Immature natural killer cell (primary cell): ENCODE results near the gene NEDD4L. TPM values are rescaled to one million over a fixed set of nuclear protein-coding genes. Genes with fewer than 3 reads are reported as not detected.

Source experiments
- DNase-seq, 3 donors: peaks; one replicate each; pipeline ENCODE4 v3.0.0; 2022; ENCODE audit warnings: mixed read lengths in 1 of 3
- H3K27ac Mint-ChIP-seq, 6 donors: one replicate each; pipeline ENCODE4 v1.8.0; 2020; ENCODE audit warnings: mixed read lengths in 6 of 6, mild to moderate bottlenecking in 5 of 6, inconsistent platforms in 4 of 6, moderate library complexity in 3 of 6
- H3K27me3 Mint-ChIP-seq, 3 donors: one replicate each; pipeline ENCODE4 v1.8.0; 2020 to 2021; ENCODE audit warnings: low read depth in 3 of 3, mild to moderate bottlenecking in 3 of 3, mixed read lengths in 3 of 3, moderate library complexity in 3 of 3, inconsistent platforms in 1 of 3
- H3K36me3 Mint-ChIP-seq, 3 donors: one replicate each; pipeline ENCODE4 v1.8.0; 2020; ENCODE audit warnings: mixed read lengths in 3 of 3, inconsistent platforms in 2 of 3, mild to moderate bottlenecking in 2 of 3
- H3K4me1 Mint-ChIP-seq, 2 donors: one replicate each; pipeline ENCODE4 v1.8.0; 2020; ENCODE audit warnings: inconsistent platforms in 2 of 2, mild to moderate bottlenecking in 2 of 2, mixed read lengths in 2 of 2, moderate library complexity in 1 of 2
- H3K4me3 Mint-ChIP-seq, 5 donors: one replicate each; pipeline ENCODE4 v1.8.0; 2020; ENCODE audit warnings: mild to moderate bottlenecking in 5 of 5, mixed read lengths in 5 of 5, inconsistent platforms in 3 of 5, moderate library complexity in 3 of 5
- H3K9me3 Mint-ChIP-seq, 6 donors: one replicate each; pipeline ENCODE4 v1.8.0; 2020; ENCODE audit warnings: mild to moderate bottlenecking in 6 of 6, mixed read lengths in 6 of 6, inconsistent platforms in 4 of 6, moderate library complexity in 3 of 6
- polyA plus RNA-seq, 3 donors: library from polyadenylated mRNA; unstranded; fragments of 300-500 nt; fragmentation: Illumina TruSeq; gene quantifications; one replicate each; pipeline ENCODE4 v1.2.3, GENCODE V29; 2021

The NEDD4L gene
- polyA plus RNA-seq, 3 donors from 2014 or later = 0.62 to 2.2 (median 2.0) TPM

DNA sequence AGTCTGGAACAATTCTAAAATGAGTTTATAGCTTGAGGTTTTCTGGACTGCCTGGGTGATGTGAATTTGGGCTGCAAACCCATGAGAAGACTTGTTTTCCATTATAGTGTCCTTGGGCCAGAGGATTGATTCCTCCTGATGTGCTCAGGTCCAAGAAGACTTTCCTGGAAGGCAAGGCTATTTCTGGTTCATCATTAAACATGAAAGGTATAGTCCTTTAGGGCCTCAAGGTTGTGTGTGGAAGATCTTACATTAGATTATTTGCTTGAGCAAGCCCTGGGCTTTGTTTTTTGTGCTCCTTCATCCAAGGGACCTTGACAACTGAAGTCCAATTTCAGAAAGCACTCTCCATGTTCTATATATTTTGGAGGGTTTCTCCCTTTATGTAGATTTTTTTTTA lies 26.8 kb upstream of the NEDD4L start:
- Mint-ChIP-seq H3K27ac (no peak overlapping the region), H3K9me3 (peaks cover 0 to 7% (median under 1%) of the 10 kb centered on the region in 6 donors), H3K4me1 (no peaks in the 10 kb centered on the region), H3K27me3 (peaks cover 0 to 6% (median 4%) of the 10 kb centered on the region in 3 donors), H3K36me3 (no peaks in the 10 kb centered on the region), H3K4me3 (no peak overlapping the region)
- no peak for DNase-seq

DNA sequence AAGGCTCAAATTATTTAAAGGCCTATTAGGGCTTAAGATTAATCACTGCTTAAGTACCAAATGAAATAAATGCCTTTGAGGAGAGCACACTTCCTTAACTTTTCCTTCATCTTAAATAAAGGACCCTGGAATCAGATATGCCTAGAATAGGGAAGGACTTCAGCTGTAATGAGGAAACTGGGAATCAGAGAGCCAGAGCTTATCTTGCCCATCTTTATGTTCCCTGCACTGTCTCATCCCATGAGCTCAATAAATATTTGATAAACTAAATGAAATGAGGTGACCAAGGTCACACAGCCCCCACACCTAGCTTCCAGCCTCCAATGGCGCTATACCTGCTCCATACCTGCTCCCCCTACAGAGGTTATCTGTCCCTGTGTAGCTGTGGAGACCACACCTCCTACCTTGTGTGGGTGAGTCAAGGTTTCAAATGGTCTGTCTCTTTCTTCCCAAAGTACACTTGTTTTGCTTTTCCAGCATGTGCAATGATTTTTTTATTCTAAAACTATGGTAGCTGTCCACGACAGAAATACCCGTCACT lies 23.4 kb upstream of the NEDD4L start:
- no peaks in the 10 kb centered on the region for H3K4me1 Mint-ChIP-seq
- peaks cover 0 to 9% (median 2%) of the 10 kb centered on the region in 3 donors for H3K27me3 Mint-ChIP-seq
- H3K36me3 Mint-ChIP-seq = no peaks in the 10 kb centered on the region
- DNase-seq = no peak
- no peak overlapping the region for H3K27ac Mint-ChIP-seq
- H3K9me3 Mint-ChIP-seq = peaks cover 0 to 7% (median under 1%) of the 10 kb centered on the region in 6 donors
- H3K4me3 Mint-ChIP-seq = no peak overlapping the region

DNA sequence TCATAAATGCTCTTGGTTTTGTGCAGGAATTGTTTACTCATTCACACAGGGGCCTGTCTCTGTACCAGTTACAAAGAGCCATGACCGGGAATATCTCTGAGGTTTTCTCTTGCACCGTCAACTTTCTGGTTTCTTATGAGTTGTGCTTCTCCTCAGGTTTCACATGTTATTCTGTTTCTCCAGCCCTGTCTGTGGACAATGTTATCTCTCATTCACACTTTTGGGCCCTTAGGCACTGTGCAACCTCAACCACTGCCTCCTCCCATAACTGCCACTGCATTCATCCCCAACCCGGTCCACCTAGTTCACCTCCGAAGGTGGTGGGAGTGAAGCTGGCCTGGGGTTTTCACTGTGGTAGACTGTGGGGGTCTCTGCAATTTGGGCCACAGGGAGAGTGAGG lies 22.5 kb upstream of the NEDD4L start:
- Mint-ChIP-seq H3K4me1 (no peaks in the 10 kb centered on the region), H3K27ac (no peak overlapping the region), H3K4me3 (no peak overlapping the region), H3K36me3 (no peaks in the 10 kb centered on the region), H3K9me3 (peaks cover 0 to 1% (median 0%) of the 10 kb centered on the region in 6 donors), H3K27me3 (peaks cover 0 to 5% (median 2%) of the 10 kb centered on the region in 3 donors)
- no peak for DNase-seq

DNA sequence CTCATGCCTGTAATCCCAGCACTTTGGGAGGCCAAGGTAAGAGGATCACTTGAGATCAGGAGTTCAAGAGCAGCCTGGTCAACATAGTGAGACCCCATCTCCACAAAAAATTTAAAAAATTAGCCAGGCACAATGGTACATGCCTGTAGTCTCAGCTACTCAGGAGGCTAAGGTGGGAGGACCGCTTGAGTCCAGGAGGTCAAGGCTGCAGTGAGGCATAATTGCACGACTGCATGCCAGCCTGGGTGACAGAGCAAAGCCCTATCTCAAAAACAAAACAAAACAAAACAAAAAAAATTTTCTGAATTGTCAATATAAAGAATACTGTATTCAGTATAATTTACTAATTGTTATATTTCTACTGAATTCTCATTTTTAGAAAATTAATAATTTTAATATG lies 20.9 kb upstream of the NEDD4L start:
- H3K27ac Mint-ChIP-seq = no peak overlapping the region
- no peaks in the 10 kb centered on the region for H3K4me1 Mint-ChIP-seq
- no peaks in the 10 kb centered on the region for H3K36me3 Mint-ChIP-seq
- H3K27me3 Mint-ChIP-seq = peaks cover 0 to 2% (median 2%) of the 10 kb centered on the region in 3 donors
- H3K4me3 Mint-ChIP-seq = no peak overlapping the region
- DNase-seq = no peak
- peaks cover 0 to 1% (median 0%) of the 10 kb centered on the region in 6 donors for H3K9me3 Mint-ChIP-seq

DNA sequence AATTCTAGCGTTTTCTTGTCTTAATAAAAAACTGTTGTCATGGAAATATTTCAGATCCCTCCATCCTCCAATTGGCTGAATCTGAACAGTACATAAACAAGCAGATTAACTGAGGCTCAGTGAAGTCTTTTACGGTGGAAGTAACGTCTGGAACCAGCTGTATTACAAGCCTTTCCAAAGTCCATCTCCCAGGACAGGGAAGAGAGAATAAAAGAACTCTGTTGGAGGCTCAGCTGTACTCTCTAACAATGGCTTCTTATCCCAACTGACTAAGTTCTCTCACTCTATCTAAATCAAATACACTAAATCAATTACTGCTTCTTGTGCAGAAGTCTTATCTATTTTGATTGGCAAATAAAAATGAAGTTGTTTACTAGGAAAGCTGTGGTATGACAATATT lies 19.9 kb upstream of the NEDD4L start:
- Mint-ChIP-seq H3K9me3 (no peaks in the 10 kb centered on the region), H3K4me1 (no peaks in the 10 kb centered on the region), H3K36me3 (no peaks in the 10 kb centered on the region), H3K27ac (no peak overlapping the region), H3K27me3 (peaks cover 0 to 2% (median 2%) of the 10 kb centered on the region in 3 donors), H3K4me3 (no peak overlapping the region)
- no peak for DNase-seq

DNA sequence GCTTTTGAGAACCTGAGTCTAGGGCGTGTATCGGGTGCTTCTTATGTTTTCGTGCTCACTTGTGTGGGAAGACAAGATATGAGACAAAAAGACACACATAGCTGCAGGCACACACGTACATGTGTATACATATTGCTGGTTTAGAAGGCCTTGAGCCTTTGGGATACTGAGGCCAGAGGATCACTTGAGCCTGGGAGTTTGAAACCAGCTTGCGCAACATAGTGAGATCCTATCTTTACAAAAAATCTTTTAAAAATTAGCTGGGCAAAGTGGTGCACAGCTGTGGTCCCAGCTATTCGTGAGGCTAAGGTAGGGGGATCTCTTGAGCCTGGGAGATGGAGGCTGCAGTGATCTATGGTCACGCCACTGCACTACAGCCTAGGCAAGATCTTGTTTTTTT lies 18.8 kb upstream of the NEDD4L start:
- H3K9me3 Mint-ChIP-seq = no peaks in the 10 kb centered on the region
- no peak overlapping the region for H3K4me3 Mint-ChIP-seq
- H3K27me3 Mint-ChIP-seq = peaks cover 0 to 2% (median 2%) of the 10 kb centered on the region in 3 donors
- no peaks in the 10 kb centered on the region for H3K36me3 Mint-ChIP-seq
- no peak for DNase-seq
- no peaks in the 10 kb centered on the region for H3K4me1 Mint-ChIP-seq
- no peak overlapping the region for H3K27ac Mint-ChIP-seq

DNA sequence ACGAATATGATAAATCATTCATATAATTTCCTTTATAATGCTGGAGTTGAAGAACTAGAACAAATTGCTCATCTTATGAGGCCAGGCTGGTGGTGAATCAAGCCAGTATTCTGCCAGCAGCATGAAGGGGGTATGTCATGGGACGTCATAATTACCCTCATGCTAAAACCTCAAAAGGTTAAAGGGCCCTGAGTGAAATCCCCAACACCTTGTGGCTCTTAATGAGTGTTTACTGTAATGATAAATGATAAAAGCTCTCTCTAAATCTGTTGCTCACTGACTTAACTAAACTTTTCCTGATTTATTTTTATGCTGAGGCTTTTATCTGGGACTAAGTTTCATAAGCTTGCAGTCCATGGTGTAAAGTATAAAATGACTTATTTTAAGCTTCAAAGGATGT lies 18.3 kb upstream of the NEDD4L start:
- Mint-ChIP-seq H3K36me3 (no peaks in the 10 kb centered on the region), H3K27me3 (peaks cover 0 to 2% (median 2%) of the 10 kb centered on the region in 3 donors), H3K4me1 (no peaks in the 10 kb centered on the region), H3K9me3 (no peaks in the 10 kb centered on the region), H3K27ac (no peak overlapping the region), H3K4me3 (no peak overlapping the region)
- DNase-seq = no peak

DNA sequence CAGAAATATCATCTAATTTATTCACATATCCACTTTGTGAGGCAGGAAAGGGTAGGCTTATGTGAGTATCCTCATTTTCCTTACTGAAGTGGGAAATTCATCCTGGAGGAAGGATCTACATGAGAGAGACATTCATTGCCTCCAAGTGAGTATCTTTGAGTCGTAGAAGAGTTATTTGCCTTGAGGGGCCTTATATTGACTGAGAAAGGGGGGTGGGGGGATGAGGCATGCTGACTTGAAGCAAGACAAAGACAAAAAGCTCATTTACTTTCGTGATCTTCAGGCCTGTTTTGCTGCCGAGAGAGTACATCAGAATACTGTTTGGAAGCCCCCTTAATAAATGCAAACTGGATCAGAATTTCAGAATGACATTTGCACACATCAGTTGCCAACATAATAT lies 17.6 kb upstream of the NEDD4L start:
- Mint-ChIP-seq H3K9me3 (no peaks in the 10 kb centered on the region), H3K27ac (no peak overlapping the region), H3K27me3 (peaks cover 0 to 2% (median 2%) of the 10 kb centered on the region in 3 donors), H3K4me3 (no peak overlapping the region), H3K36me3 (no peaks in the 10 kb centered on the region), H3K4me1 (no peaks in the 10 kb centered on the region)
- DNase-seq = no peak

DNA sequence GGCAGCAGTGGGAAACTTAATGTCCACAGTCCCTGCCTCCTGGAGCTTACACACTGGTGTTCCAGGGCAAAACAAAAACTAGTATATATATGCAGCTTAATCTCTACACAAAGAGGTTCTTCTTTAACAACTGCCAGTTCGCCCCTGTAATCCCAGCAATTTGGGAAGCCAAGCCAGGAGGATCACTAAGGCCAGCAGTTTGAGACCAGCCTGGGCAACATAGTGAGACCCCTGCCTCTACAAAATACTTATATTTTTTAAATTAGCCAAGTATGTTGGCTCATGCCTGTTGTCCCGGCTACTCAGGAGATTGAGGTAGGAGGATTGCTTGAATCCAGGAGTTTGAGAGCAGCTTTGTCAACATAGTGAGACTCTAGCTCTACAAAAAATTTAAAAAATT lies 17.2 kb upstream of the NEDD4L start:
- Mint-ChIP-seq H3K27ac (no peak overlapping the region), H3K4me1 (no peaks in the 10 kb centered on the region), H3K36me3 (no peaks in the 10 kb centered on the region), H3K27me3 (peaks cover 0 to 2% (median under 1%) of the 10 kb centered on the region in 3 donors), H3K9me3 (no peaks in the 10 kb centered on the region), H3K4me3 (no peak overlapping the region)
- DNase-seq = no peak

DNA sequence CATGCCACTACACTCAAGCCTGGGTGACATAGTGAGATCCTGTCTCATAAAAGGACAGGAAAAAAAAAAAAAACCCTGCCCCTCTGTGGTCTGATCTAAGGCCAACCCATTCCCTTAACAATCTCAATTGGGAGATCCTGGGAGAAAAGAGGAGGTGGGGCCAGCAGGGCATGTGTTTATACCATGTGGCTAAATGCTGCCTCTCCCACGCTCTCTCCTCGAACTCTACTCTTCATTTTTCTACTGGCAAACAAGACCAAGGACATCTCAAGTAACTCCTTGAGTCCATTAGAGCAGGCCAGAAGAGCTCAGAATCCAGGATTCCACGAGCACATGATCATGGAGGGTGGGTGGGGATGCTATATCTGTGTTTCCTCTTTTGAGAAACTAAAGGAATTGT lies 16.7 kb upstream of the NEDD4L start:
- H3K27ac Mint-ChIP-seq = no peak overlapping the region
- no peaks in the 10 kb centered on the region for H3K9me3 Mint-ChIP-seq
- no peaks in the 10 kb centered on the region for H3K4me1 Mint-ChIP-seq
- no peak for DNase-seq
- H3K36me3 Mint-ChIP-seq = no peaks in the 10 kb centered on the region
- H3K4me3 Mint-ChIP-seq = no peak overlapping the region
- peaks cover 0 to 2% (median 0%) of the 10 kb centered on the region in 3 donors for H3K27me3 Mint-ChIP-seq

DNA sequence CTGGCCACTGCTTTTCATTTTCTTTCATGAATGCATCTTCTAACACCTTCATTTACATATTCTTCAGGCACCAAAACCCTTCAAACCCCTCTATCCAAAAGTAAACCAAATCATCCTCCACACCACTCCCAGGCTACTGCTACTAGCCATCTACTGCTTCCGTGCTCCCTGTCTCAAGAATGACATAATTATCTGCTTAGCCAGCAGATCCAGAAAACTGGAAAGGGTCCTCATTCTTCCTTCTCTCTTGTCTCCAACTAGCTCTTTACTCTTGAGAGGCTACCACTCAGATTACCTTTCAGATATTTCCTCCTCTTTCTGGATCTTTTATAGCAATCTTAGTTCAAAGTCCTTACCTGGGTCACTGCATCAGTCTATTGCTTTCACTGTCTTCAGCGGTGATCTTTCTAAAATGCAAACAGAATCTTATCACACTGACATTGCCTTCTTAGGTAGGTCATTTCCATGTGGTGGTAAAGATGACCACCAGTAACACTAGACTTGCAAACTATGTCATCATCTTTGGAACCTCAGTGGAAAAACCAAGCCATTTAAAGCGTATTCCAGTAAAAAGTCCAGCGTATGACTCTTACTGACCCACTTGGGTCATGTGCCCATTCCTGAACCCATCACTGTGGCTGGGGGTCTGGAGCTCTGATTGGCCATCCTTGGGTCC lies 15.8 kb upstream of the NEDD4L start:
- no peaks in the 10 kb centered on the region for H3K9me3 Mint-ChIP-seq
- H3K4me1 Mint-ChIP-seq = no peaks in the 10 kb centered on the region
- DNase-seq = no peak
- no peaks in the 10 kb centered on the region for H3K27me3 Mint-ChIP-seq
- no peaks in the 10 kb centered on the region for H3K36me3 Mint-ChIP-seq
- H3K27ac Mint-ChIP-seq = no peak overlapping the region
- no peak overlapping the region for H3K4me3 Mint-ChIP-seq

DNA sequence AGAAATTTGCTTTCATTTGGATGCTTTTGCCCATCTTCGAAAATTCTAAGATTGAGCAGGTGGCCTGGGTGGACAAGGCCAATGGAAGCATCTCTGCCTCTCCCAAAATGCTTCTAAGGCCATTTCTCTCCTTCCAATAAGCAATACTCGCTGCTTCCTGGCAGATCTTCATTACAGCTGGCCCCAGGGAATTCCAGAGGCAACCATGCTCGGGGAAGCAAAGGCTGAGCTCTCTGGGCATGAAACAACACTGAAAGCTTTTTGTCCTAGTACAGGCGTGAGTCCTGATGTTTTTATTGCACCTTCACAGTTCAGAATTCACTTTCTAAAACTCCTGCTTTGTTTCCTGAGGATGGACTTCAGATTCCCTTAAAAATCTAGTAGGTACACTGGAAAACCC lies 11.8 kb upstream of the NEDD4L start:
- no peaks in the 10 kb centered on the region for H3K36me3 Mint-ChIP-seq
- no peaks in the 10 kb centered on the region for H3K4me1 Mint-ChIP-seq
- no peak overlapping the region for H3K4me3 Mint-ChIP-seq
- H3K9me3 Mint-ChIP-seq = no peaks in the 10 kb centered on the region
- H3K27me3 Mint-ChIP-seq = peaks cover 2 to 8% (median 6%) of the 10 kb centered on the region in 3 donors
- H3K27ac Mint-ChIP-seq = no peak overlapping the region
- no peak for DNase-seq

DNA sequence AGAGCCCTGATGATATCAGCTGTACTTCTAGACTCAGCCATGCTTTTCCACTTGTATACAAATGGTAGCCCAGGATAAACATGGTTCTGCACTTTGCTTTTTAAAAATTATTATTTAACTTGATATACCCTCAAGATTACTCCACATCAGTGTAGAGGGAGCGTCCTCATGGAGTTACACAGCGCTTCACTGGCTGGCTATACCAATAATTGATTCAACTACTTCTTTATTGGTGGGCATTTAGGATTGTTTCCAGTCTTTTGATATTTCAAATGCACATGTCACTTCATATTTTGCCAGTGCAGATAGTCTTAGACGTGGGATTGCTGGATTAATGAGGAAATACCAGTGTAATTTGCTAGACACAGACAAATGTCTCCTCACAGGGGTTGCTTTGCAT lies 10.8 kb upstream of the NEDD4L start:
- Mint-ChIP-seq H3K36me3 (no peaks in the 10 kb centered on the region), H3K4me3 (no peak overlapping the region), H3K27ac (no peak overlapping the region), H3K4me1 (no peaks in the 10 kb centered on the region), H3K27me3 (peaks cover 2 to 8% (median 6%) of the 10 kb centered on the region in 3 donors), H3K9me3 (no peaks in the 10 kb centered on the region)
- no peak for DNase-seq

DNA sequence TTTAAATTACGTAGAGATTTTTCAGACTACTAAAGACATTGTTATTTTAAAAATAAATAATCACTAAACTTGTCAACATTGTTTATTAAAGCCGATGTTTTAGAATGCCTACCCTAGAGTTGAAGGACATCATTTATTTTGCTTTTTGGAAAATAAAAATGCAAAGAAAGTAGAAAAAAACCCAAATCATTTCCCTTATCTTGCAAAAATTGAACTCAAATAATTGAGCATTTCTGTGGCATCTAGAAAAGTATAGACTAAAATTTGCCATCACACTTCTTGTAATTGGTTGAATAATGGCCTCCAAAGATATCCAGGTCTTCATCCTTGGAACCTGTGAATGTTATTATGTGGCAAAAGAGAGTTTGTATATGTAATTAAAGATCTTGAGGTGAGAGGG lies 9.7 kb upstream of the NEDD4L start:
- DNase-seq = no peak
- Mint-ChIP-seq H3K27ac (no peak overlapping the region), H3K27me3 (peaks cover 2 to 8% (median 6%) of the 10 kb centered on the region in 3 donors), H3K4me1 (no peaks in the 10 kb centered on the region), H3K4me3 (no peak overlapping the region), H3K36me3 (no peaks in the 10 kb centered on the region), H3K9me3 (no peaks in the 10 kb centered on the region)

DNA sequence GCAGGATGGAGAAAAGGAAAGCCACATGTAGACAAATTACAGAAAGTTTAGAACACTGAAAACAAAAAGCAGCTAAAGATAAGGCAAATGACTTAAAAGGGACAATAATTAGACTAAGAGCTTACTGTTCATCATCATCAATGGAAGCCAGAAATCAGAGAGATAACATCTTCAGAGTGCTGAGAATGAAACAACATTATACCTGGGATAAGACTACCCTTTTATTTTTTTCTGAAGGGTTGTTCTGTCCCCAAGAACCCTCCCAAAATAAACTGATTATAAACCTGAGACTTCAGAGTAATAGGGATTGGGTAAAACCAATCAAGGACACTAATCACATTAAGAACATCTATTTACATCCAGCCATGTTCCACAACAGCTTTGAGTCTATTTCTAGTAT lies 6.9 kb upstream of the NEDD4L start:
- Mint-ChIP-seq H3K36me3 (no peaks in the 10 kb centered on the region), H3K4me3 (no peak overlapping the region), H3K4me1 (peaks cover 0 to under 1% of the 10 kb centered on the region in 2 donors), H3K27ac (no peak overlapping the region), H3K27me3 (peaks cover 5 to 12% (median 8%) of the 10 kb centered on the region in 3 donors), H3K9me3 (no peaks in the 10 kb centered on the region)
- DNase-seq = no peak
